Stimulated activated naive CD4-positive, alpha-beta T cell (primary cell): Measurements from ENCODE around the gene OXGR1.
"Not testable (repeated sequence)": the region's sequence is repeated elsewhere in the genome, so short reads cannot be mapped to it uniquely, and the experiment has no call there.

Source experiments
- DNase-seq, 6 experiments: peaks; one replicate each; lab custom pipeline; 2025; lab: John Stamatoyannopoulos, UW

OXGR1 gene

DNA sequence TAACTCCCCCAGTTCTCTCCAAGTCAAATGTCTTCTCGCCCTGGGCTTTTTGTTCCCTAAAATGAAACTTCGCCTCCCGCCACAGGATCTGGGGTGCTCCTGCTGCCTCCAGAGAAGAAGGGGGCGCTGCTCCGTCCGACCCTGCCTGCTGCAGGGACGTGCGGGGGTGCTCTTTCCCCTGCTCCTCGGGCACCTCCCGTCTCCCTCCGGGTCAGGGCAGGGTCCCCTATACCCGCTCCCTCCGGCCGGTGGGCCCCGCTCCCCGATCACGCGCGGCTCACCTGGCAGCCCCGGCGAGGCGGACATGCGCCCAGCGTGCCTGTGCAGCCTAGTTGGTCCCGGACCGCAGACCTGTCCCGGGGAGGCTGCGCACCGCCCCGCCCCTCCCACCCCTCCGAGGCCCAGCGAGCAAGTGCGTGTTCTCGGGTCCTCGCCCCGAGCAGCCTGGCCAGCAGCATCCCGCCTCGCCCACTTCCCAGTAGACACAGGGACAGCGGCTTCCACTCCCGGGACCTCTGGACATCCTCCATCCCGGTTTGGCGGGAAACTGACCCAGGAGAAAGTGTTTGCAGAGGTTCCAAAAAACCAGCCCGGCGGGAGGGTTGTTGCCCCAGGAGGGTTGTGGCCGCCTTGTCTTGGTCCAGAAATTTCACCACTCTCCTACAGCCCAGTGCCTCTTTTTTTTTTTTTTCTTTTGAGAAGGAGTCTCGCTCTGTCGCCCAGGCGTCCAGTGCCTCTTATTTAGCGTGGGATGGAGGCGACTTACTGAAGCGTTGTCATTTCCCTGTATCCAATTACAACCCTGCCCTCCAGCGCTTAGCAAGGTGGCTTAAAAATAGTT lies at the start of gene OXGR1:
OXGR1 (minus strand) TSS at position 460 of the 841 bp plus-strand sequence. CDS start 6,717 bp downstream, outside the sequence.
- no peak for DNase-seq

- DNase-seq: no peak
These were observed 49.0 kb upstream of the OXGR1 start for GRCh38 chr13:97043302-97043701.

- DNase-seq: no peak
These were observed 36.6 kb upstream of the OXGR1 start for GRCh38 chr13:97030705-97031452.

DNA sequence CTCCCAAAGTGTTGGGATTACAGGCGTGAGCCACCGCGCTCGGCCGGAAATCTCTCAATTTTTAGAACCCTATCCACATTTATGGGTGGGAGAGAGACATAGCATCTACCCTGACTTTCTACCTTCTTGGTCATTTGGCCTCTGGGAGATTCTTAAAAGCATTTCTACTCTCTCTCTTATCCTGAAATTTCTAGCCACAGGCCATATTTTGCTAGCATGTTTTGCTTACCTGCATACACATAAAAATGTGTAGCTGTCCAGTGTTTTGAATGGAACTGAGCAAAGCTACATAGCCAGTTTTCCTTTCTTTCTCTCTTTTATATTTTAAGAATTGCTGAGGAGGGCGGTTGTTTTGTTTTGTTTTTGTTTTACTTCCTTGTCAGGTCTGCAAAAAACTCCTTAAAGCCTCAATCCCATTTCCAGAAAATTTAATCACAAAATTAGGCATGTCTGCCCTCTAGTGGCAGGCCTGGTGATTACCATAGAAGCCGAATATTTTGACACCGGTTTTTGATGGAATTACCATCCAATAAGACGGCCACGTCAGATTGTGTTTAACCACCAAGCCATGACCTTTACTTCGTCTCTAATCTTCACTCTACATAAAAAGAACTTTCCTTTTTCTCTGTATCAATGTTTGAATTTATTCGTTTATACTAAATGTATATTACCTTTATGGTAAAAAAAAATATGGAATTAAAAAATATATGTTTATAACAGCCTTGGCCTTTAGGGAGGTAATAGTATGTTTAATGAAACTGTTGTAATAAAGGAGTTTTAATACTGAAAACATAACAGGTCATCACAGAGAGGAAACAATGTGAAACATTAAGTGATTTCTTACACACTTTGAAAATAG lies 34.4 kb upstream of the OXGR1 start:
- DNase-seq: peak in 3 of 6 experiments; percentile 0 to 14 (median 5)

- no peak for DNase-seq
These were observed 32.9 kb upstream of the OXGR1 start for GRCh38 chr13:97027162-97027554.

DNA sequence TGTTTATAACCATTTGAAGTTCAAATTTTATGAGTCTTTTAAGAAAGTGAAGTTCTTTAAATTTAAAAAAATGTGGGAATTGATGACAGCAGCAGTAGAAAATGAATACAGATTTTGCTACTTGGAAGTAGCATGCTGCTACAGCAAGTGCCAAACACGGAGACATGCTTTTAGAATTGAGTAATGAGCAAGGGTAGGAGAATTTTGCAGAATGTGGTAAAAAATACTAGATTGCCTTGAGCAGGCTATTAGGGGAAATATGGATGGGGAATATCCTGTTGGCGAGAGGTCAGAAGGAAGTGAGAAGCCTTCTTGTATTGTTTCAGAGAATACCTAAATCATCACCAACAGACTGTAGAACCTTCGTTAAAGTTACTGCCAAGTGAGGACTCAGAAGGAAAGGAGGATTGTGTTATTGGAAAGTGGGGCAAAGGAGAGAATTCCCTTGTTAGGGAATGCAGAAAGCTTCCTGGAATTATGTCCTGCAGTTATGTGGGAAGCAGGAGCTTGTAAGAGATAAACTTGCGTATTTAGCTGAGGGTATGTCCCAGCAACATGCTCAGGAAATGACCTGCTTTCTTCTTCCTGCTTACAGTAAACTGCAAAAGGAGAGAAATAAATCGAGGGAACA lies 32.4 kb upstream of the OXGR1 start:
- DNase-seq: no peak

- not testable (repeated sequence) for DNase-seq
These were observed 29.5 kb upstream of the OXGR1 start for GRCh38 chr13:97023812-97024211.

DNA sequence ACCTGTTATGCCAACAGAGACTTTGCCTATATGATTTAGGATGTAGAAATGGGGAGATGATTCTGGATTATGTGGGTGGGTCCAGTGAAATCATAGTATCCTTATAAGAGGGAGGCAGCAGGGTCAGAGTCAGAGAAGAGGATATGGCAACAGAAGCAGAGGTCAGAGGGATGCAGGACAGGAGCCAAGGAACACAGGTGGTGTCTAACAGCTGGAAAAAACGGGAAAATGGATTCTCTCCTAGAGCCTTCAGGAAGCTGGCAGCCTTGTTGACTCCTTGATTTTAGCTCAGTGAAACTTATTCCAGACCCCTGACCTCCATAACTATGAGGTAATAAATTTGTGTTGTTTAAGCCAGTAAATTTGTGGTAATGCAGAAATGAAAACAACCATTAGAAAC lies 28.8 kb upstream of the OXGR1 start:
- no peak for DNase-seq

DNA sequence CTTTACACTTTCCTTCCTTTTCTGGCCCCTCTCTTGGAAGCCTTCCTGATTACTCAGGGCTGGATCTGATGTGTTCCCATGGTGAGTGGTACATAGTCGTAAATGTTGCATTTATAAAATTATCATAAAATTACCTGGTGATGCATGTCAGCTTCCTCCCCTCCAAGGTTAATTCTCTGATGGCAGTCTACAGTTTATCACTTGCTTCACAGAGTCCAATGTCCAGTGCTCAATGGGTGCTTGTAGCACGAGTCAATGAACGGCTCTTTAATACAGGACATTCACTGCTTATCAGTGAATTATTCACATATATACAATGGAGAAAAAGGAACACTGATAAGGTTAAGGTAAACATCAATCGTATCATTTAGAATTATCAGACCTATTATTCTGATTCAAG lies 27.0 kb upstream of the OXGR1 start:
- DNase-seq: no peak

DNA sequence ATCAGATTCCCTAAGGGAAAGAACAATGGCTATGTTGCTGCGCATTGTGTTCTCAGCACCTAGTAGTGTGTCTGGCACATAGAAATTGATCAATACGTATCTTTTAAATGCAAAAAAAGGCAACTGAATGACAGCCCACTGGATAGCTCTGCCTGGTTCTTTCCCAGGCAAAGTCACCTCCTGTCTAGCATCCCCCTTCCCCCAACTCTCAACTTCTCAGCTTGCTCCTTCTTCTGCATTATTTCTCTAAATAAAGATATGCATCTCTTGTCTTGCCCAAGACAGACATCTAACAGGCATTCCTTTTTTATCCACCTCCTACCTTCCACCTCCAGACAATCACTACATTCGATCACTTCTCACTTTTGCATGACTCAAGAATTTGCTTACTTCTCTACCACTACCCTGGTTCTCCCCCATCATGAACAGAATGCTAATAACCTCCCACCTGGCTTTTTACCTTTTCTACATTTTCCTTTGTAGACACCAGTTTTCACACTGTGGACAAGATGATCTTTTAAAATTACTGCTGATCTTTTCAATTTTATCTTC lies 26.5 kb upstream of the OXGR1 start:
- no peak for DNase-seq

GRCh38 chr13:97020194-97020593 lies 25.9 kb upstream of the OXGR1 start:
- DNase-seq: no peak

- no peak for DNase-seq
These were observed 25.0 kb upstream of the OXGR1 start for GRCh38 chr13:97019236-97019635.

- peak in 3 of 6 experiments; percentile 1 to 26 (median 26) for DNase-seq
These were observed 23.9 kb upstream of the OXGR1 start for GRCh38 chr13:97018029-97018819.

- no peak for DNase-seq
These were observed 23.0 kb upstream of the OXGR1 start for GRCh38 chr13:97017322-97017721.

- DNase-seq: peak in 1 of 6 experiments; percentile 1
These were observed 21.5 kb upstream of the OXGR1 start for GRCh38 chr13:97015661-97016350.

DNA sequence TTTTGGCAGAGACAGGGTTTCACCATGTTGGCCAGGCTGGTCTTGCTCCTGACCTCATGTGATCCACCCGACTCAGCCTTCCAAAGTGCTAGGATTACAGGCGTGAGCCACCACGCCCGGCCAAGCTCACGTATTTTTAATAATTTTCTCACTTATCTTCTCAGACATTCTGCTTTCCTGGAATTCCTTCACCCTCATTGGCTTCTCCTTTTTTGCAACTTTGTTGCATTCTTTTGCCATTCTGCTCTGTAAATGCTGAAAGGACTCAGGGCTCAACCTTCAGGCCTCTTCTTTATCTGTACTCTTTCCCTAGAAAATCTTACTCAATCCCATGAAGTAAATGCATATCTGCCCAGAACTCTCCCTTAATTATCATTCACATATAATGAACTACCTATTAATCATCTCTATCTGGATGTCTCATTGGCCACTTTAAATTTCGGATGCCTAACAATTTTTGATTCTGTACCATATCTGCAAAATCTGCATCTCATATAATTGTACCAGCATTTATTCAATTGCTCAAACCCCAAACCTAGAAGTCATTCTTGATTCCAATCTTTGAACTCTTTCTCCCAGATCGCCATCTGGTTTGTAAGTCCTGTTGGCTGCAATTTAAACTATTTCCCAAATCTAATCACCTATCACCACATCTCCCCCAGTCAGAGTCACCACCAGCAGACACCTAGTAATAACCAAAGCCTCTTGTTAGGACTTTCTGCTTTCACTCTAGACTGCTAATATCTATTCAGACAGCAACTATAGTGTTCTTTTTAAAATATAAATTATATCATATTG lies 18.2 kb upstream of the OXGR1 start:
- no peak for DNase-seq

- DNase-seq: no peak
These were observed 17.3 kb upstream of the OXGR1 start for GRCh38 chr13:97011446-97012131.

GRCh38 chr13:97008643-97009042 lies 14.4 kb upstream of the OXGR1 start:
- no peak for DNase-seq
